ENCODE results near the gene FBXW8. TPM values are rescaled to one million over a fixed set of nuclear protein-coding genes. Genes with fewer than 3 reads are reported as not detected.

FBXW8 gene, protein sequence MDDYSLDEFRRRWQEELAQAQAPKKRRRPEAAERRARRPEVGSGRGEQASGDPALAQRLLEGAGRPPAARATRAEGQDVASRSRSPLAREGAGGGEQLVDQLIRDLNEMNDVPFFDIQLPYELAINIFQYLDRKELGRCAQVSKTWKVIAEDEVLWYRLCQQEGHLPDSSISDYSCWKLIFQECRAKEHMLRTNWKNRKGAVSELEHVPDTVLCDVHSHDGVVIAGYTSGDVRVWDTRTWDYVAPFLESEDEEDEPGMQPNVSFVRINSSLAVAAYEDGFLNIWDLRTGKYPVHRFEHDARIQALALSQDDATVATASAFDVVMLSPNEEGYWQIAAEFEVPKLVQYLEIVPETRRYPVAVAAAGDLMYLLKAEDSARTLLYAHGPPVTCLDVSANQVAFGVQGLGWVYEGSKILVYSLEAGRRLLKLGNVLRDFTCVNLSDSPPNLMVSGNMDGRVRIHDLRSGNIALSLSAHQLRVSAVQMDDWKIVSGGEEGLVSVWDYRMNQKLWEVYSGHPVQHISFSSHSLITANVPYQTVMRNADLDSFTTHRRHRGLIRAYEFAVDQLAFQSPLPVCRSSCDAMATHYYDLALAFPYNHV
- total RNA-seq = 9.9 and 10.1 TPM in 2 replicates

DNA sequence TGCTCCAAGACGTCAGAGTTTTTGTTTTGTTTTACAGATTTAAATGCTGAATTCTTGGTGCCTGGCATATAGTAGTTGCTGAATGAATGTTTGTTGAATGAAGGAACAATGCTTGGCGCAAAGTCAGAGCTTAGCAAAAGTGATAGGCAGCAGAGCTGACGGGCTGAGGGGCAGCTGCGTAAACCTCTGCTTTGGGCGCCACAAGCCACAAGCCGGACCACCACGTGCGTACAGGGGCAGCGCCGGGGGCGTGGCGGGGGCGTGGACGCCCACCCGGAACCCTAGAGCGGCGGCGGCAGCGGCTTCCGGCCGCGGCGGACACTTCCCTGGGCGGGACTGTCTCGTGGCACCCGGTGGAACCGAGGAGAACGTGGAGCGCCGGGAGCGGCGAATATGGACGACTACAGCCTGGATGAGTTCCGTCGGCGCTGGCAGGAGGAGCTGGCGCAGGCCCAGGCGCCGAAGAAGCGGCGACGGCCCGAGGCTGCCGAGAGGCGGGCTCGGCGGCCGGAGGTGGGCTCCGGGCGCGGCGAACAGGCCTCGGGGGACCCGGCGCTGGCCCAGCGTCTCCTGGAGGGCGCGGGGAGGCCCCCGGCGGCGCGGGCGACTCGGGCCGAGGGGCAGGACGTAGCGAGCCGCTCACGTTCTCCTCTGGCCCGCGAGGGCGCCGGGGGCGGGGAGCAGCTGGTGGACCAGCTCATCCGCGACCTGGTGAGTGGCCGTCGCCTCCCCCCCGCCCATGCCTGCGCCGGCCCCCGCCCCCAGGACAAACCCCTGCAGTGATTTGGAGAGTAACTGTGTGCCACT is at the start of gene FBXW8:
TSS of gene FBXW8 (plus strand) at position 306 of the 807 bp plus-strand sequence. CDS start at position 394, 88 bp downstream.
- intact Hi-C loops (cut with micrococcal nuclease) = loop anchor here (1.0 to 2.0 kb wide), 5 partner anchors 13 to 280 kb away; partner anchors contain the start of genes FBXO21, RNFT2 and SPRING1

DNA sequence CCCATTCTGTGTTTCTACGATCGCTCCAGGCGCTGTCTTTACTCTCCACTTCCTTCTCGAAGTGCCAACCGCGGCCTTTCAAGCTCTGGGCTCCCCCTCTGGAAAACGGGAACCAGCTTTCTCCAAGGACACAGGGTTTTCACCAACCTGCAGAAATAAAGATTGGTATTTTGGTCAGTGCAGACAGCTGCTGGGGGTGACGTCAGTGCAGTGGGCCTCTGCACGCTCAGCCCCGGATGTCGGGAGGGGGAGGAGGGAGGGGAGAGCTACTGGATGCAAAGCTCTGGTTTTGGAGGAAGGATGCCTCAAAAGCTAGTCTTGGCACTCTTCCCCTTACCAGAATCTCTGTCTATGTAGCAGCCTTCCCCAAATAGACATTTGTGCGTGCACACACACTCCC is 49.4 kb upstream of the FBXW8 start:
- intact Hi-C loops (cut with micrococcal nuclease) = no loop called here

DNA sequence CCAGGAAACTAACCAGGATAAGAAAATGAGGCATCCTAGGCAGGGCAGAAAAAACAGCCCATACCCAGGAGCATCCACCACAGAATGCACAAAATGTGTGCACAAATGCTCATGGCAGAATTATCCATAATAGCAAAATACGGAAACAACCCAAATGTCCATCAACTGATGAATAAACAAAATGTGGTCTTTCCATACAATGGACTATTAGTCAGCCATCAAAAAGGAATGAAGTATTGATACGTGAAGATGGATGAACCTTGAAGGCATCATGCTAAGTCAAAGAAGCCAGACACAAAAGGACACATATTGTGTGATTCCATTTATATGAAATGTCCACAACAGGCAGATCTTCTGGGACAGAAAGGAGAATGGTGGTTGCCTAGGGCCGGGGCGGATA is 48.6 kb upstream of the FBXW8 start:
- intact Hi-C loops (cut with micrococcal nuclease) = loop anchor here (2.0 kb wide), 1 partner anchor 159 kb away; no protein-coding TSS in a partner anchor

DNA sequence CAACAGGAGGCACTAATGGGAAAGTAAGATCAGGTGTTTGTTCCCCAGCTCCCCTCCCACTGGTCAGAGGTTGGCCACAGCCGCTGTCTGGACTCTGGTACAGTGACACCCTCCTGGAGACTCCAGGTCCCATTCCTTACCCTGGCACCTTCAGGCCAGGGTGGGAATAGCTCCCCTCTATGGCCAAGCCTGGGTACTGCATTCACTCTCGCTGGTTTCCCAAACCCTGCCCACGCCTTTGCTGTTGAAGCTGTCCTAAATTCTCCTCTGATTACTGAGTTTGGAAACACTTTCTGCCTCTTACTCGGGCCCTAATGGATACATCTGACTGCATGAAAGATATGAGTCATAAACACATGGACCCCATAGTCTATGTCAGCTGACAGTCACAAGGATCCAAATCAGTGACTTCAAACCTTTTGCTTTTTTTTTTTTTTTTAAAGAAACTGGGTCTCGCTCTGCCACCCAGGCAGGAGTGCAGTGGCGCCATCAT is 47.4 kb upstream of the FBXW8 start:
- intact Hi-C loops (cut with micrococcal nuclease) = loop anchor here (1.0 to 2.0 kb wide), 2 partner anchors 125 to 161 kb away; partner anchors contain the start of genes RNFT2 and SPRING1

DNA sequence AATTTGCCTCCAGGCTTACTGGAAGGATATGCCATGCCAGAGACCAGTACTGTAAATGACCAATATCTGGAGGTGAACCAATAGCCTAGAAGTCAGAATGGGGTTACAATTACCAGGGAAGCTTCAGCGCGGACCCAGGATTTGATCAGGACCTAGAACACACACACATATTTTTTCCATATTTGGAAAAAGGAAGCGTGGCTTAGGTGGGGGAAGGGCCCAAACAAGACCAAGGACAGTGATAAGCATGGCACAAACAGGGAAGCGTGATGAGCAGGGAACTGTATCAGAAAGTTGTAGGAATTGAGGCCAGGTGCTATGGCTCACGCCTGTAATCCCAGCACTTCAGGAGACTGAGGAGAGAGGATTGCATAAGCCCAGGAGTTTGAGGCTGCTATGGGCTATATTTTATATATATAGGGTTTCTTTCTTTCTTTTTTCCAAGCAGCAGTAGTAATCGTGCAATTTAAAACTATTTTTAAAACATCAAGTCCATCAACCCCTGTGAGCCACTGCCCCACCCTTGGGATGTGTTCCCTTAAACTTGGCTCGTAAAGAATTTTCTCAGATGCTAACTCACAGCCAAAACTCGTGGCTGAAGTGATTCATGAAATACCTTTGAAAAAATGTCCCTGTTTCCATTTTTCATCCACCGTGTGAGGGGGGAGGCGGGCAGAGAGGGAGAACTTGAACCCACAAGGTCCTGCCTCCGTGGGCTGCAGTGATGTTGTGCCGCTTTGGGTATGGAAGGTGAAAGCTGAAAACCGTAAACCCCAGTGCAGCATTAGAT is 46.2 kb upstream of the FBXW8 start:
- intact Hi-C loops (cut with micrococcal nuclease) = no loop called here

DNA sequence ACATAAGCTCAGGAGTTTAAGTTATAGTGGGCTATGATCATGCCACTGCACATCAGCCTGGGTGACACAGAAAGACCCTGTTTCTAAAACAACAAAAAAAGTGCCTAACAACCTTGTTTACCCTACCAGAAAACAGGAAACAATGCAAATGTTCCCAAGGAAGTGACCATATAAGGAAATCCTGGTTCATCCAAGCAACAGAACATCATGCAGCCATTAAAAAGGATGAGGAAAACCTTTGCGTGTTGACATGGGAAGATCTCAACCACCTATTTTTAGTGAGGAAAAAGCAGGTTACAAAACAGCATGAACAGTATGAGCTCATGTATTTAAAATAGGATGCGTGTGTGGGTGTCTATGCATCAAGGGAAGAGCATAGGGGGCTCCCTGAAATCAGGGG is 43.2 kb upstream of the FBXW8 start:
- intact Hi-C loops (cut with micrococcal nuclease) = no loop called here

DNA sequence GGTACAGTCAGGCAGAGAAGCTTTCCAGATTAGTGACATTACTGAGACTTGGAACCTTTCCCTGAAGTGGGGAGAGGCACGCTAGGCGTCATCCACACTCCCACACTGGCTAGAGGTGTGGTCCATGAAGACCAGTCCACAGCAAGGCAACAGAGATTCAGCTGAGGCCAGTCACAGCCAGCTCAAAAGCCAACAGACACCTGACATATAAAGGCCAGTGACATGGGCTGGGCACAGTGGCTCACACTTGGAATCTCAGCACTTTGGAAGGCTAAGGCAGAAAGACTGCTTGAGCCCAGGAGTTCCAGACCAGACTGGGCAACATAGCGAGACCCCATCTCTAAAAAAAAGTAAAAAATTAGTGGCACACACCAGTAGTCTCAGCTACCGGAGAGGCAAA is 40.4 kb upstream of the FBXW8 start:
- intact Hi-C loops (cut with micrococcal nuclease) = no loop called here

DNA sequence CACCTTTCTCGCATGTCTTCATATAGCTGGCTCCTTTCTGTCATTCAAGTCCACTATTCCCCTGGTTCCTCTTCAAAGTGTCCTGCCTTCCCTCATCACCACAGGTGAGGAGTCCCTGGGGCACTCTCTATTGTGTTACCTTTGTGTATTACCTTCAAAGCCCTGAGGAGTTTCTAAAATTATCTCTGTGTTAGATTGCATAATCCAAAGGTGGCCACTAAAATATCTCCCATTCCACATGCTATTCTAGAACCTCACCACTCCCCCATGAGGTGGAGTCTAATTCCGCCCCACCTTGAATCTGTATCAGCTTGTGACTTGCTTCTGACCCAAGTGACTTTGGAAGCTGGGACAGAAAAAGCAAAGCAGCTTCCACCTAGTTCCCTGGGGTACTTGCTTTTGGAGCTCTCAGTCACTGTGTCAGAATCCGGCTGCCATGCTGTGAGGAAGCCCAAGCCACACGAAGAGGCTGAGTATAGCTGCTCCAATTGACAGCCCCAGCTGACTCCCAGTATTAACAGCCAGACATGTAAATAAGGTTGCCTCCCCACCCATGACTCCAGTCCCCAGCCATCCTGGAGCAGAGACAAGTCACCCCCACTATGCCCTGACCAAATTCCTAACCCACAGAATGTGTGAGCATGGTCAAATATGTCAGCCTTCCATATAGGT is 36.3 kb upstream of the FBXW8 start:
- intact Hi-C loops (cut with micrococcal nuclease) = no loop called here

DNA sequence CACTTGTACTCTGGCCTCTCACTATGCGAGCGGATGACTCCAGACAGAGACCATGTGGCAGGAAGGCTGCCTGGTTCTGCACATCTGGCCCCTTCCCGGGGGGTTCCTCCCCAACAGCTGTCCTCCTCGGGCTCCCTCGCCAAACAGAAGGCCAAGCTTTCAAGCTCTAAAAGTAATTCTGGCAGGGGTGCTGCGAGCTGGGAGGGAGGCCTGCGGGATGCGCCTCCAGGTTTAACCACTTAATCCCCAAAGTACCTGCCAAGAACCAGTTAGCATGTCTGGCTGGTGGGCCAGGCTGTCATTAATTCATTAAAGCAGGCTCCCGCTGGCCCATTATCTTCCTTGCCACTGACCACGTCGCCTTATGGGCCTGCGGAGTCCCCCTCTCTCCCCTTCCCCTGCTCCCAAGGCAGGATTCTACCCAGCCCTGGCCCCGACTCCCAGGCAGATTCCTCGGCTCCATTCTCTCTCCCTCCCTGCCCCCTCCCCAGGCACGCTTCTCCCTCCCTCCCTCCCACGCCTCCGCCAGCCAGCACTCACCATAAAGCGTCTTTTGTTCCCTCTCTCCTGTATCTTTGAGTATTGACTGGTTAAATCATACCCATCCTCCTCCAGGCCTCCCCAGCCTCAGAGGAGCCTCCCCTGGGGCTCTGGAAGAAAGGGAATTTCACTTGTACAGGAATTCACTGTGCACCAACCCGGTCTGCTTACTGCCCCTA is 34.4 kb upstream of the FBXW8 start:
- intact Hi-C loops (cut with micrococcal nuclease) = no loop called here

DNA sequence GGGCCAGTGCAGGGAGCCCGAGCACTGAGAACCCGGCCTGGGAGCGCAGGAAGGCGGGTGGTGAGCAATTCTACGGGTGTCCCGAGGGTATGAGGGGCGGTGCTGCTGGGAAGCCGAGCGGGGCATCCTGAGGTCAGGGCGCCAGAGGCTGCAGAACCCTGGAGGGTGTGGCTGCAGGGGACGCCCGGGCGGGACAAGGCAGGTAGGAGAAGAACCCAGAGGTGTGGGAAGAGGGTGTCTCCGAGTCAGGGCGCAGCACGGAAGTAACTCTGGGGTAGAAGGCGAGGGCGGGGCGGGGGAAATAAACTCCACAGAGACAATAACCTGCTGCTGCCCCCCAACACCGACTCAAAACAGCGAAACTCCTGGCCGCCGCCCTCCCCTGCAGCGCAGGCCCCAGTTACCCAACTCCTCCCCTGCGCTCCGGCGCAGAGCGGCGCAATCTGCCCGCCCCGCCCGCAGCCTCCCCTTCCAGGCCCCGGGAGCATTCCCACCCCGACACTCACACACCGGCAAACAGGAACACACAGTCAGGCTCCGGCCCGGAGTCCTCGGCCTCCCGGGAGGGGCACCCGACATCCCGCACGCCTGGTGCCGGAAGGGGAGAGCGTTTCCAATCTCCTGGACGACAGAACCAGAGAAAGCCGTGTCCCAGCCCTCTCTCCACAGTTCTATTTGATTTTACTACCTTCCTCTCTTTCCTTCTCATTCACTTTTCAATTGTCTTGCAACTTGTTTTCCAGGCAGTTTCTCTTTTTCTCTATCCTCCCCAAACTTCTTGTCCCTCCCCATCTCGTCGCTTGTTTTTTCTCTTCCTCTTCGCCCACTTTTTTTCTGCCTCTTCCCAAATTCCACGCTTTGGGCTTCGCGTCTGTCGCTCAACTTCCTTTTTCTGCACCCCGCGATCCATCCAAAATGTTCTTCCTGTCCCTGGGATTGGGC is 31.9 kb upstream of the FBXW8 start:
- intact Hi-C loops (cut with micrococcal nuclease) = no loop called here

DNA sequence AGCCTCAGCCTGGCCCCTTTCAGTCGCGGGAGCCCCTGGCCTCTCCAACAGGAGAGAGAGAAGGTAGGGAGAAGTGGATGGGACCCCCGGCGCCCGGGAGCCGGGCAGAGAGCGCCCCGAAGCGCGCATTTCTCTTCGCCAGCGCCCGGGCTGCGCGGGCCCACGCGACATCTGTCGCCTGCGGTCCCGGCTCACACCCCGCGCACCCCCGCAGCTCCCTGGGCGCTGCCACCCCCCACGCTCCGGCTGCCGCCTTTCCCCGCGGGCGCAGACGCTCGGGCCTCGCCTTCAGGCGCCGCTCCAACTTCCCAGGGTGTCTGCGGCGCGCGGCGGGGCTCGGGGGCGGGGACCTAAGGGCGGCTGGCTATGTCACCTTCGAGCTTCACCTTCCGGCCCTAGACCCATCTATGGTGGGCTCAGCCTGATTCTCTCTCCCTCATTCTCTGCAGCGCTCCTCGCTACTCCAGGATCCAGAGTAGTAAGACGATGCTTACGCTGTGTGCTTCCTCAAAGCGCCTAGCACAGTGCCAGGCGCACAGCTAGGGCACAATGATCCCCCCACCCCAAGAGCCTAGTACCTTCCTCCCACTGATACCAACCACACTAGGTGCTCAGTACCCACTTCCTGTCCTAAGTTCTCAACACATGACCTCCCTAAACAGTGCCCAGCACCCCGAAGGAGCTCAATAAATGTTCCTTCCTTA is 31.1 kb upstream of the FBXW8 start:
- intact Hi-C loops (cut with micrococcal nuclease) = loop anchor here (5.0 kb wide), 1 partner anchor 177 kb away; no protein-coding TSS in a partner anchor

DNA sequence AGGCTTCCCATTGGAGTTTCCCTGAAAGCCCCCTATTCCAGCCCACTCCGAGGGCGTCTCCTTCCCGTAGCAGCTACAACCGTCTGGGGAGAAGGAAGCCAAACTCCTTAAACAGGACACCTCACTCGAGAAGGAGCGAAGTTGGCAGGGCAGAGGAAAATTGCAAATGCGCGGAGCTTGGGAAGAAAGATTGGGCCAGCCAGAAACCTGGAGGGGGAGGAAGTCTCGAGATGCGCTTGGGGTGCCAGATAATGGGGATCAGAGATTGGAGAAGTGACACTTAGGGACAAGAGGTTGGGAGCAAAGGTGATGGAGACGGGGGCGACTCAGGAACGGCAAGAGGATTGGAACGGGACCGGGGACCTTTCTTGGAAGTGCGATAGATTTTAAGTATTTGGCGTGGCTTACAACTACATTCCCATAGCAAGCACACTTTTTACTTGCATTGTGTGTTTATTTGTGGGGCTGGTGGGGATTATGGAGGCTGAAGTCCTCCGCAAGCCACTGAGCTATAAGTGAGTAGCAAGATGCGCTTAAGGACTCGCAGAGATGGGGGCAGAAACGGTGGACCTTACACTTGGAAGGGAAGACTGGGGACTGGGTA is 30.4 kb upstream of the FBXW8 start:
- intact Hi-C loops (cut with micrococcal nuclease) = loop anchor here (5.0 kb wide), 1 partner anchor 178 kb away; no protein-coding TSS in a partner anchor

DNA sequence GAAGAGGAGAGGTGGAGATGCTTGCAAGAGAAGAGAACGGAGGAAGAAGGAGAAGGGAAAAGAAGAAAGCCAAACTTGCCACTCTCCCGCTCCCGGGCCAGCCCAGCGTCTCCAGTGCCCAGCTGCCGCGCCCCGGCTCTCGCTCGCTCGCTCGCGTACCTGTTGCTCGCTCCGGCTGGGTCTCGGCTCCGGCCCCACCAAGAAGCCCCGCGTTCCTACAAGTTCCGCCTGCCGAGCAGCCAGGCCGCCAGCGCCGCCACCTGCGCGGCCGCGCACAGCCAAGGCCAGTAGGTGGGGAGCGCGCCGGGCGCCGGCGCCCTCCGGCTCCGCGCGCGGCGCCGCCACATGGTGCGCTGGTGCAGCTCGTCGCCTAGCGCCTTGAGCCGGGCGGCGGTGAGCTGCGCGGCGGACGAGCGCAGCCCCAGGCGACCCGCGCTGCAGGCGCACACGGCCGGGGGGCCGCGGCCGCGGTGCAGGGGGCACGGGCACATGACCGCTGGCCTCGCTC is 29.9 kb upstream of the FBXW8 start:
- intact Hi-C loops (cut with micrococcal nuclease) = loop anchor here (5.0 kb wide), 1 partner anchor 179 kb away; no protein-coding TSS in a partner anchor

DNA sequence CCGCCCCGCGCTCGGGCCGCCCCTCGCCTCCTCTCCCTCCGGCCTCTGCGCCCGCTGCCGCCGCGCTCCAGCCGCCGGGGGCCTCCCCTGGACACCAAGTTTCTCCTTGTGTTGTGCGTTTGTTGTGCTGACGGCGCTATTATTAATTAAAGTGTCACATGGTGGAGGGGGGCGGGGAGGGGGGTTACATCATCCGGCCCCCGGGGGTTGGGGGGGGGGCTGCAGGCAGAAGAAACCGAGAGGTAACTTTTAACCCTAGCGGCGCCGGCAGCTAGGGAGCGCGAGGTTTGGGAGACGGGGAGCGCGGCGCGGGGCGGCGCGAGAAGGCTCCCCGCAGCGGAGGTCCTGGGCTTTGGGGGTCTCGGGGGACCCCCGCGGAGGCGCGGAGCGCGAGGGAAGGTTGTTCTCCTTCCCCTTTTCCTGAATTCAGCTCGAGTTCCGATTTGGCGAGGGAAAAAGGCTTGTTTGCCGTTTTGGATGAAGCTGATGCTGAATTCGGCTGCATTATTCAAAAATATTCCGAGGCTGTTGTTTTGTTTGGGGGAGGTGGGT is 29.3 kb upstream of the FBXW8 start, which contains the start of gene HRK:
TSS of gene HRK (minus strand) at position 117 of the 552 bp plus-strand sequence. CDS start 134 bp downstream, outside the sequence.
- intact Hi-C loops (cut with micrococcal nuclease) = loop anchor here (5.0 kb wide), 1 partner anchor 179 kb away; no protein-coding TSS in a partner anchor

DNA sequence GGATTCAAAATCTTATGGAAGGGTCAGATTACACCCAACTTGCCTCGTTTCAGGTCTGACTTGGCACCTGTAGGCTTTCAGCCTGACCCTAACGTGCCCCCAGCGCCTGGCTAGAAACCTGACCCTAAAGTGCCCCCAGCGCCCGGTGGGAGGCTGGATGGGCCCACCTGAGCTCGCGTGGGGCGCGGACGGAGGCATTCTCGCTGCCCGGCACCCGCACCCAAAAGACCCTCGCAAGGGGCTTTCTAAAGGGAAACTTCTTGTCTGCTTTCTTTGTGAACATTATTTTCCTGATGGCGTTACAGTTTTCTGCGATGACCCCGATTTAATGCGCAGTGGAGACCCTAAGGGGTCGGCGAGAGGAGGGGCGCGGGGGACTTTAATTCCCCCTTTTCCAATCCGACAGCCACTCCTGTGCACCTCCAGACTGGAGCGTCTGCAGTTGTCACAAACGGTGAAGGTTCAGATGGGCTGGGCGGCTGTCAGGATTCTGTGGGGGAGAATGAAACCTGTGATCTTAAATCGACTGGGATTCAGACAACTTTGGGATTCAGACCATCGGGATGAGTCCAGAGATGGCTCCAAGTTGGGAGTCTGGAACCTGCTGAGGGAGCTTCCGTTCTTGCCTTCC is 28.8 kb upstream of the FBXW8 start:
- intact Hi-C loops (cut with micrococcal nuclease) = loop anchor here (5.0 kb wide), 1 partner anchor 180 kb away; no protein-coding TSS in a partner anchor

DNA sequence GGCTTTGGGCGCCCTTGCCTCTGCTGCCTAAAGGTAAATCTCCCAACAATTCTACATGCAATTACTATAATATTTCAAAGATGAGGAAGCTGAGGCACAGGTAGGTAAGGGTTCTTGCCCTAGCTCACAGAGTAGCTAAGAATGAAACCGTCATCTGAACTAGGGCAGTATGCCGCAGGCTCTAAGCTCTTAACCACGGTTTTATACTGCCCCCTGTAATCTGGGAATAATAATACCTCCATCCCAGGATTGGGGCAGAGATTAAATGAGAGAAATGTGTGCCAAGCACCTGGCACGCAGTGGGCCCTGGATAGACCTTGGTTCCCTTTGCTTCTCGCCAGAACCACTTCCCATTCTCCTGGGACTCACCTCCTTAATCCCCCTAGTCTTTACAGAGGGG is 28.0 kb upstream of the FBXW8 start:
- intact Hi-C loops (cut with micrococcal nuclease) = loop anchor here (5.0 kb wide), 1 partner anchor 180 kb away; no protein-coding TSS in a partner anchor

Measured in T-helper 1 cell treated with Interleukin-12 subunit alpha and Interleukin-12 subunit beta and Interleukin-4 antibody, amounts not matched to agents 30 ng/mL and 1 ng/mL, for 36 hours (primary cell).